ENCODE measurements around the gene SPINDOC.
A peak's percentile ranks its signal among the peaks of the same experiment; 100 is the strongest.
"Not testable (repeated sequence)": the region's sequence is repeated elsewhere in the genome, so short reads cannot be mapped to it uniquely, and the experiment has no call there.

SPINDOC gene

GRCh38 chr11:63813035-63813562, at the start of gene SPINDOC:
Gene SPINDOC, plus strand, starts transcription at chr11:63813456. Its CDS starts 231 bp downstream, at chr11:63813687.
- DNase-seq (ENCODE audit: low spot score) = peak; percentile 98

DNA sequence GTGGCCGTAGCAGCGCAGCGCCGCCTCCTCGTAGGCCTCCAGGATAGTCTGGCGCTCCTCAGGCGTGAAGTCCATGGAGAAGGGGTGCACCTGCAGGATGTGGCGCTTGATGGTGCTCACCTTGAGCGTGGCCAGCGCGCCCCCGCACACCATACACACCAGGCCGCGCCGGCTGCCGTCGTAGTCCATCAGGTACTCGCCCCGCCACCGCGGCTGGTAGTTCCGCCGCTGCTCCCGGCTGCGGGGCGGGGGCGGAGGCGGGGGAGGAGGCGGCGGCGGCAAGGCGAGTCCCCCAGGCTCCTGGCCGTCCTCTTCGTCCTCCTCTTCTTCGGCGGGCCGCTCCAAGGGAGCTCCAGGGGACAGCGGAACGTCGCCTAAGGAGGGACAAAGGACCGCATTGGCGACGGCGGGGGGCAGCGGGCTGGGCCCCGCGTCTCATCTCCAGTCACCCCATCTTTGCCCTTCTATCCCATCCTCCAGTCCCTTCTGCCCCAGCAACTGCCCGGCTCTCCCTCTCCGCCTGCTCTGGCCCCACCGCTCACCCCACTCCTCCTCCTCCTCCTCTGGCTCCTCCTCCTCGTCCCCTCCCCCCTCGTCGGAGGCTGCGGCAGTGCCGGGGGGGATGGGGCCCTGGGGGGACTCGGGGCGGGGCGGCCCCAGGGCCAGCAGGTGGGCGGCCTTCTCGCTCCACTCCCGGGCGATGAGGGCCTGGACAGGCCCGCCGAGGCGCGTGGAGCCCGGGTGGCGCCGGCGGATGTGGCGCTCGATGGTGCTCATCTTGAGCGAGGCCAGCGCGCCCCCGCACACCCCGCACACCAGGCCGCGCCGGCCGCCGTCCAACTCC, 49.5 kb upstream of the SPINDOC start:
- no peak for DNase-seq (ENCODE audit: low spot score)

DNA sequence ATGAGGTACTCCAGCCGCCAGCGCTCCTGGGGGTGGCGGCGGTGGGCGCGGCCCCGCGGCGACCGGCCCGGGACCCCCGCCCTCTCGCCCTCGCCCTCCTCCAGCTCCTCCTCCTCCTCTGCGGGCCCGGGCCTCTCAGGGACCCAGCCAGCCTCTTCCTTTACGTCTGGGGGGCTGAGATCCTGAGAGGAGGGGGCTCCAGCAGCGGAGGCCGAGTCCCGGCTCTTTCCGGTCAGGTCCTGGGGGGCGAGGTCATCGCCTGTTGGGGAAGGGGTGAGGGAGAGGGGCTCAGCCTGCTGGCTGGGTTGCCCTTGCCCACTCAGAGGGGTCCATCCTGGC, 48.9 kb upstream of the SPINDOC start:
- DNase-seq (ENCODE audit: low spot score) = no peak

DNA sequence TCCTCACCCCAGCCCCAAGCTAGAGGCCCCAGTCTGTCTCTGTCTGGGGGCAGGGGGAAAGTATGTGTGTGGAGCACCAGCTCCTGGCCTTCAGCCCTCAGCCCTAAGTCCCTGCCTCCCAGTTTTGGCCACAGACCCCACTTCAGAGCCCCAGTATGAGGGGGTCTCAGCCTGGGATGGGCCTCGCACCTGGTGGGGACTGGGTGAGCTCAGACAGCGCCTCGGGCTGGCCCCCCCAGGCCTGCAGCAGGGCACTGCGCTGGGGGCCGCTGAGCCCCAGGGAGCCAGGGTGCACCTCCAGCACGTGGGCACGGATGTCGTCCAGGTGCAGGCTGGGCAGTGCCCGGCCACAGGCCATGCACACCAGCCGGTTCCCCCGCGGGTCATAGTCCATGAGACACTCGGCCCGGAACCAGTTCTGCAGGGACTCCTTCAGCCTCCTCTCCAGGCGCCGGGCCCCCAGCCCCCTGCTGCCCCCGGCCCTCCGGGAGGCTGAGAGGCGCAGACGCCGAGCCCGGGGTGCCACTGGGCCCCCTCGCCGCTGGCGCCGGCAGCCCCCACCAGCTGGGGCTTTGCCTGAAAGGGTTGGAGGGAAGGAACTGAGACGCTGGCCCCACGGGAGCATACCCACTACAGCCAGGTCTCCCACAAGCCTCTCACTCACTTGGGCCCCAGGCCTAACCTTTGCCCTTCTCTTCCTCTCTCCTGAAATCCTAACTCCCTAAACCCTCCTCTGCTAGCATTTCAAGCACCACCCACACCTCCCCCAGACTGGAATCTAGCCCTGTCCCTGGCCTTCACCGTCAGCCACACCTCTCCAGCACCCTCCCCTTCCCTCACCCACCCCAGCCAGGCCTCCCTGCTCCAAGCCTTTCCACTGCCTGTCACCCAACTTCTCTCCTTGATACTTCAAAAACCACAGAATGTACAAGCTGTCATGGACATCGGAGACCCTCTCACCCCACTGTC, 48.3 kb upstream of the SPINDOC start:
- DNase-seq (ENCODE audit: low spot score) = no peak

GRCh38 chr11:63765688-63766241, 47.5 kb upstream of the SPINDOC start:
- DNase-seq (ENCODE audit: low spot score) = no peak

GRCh38 chr11:63766531-63767235, 46.6 kb upstream of the SPINDOC start:
- DNase-seq (ENCODE audit: low spot score) = no peak

DNA sequence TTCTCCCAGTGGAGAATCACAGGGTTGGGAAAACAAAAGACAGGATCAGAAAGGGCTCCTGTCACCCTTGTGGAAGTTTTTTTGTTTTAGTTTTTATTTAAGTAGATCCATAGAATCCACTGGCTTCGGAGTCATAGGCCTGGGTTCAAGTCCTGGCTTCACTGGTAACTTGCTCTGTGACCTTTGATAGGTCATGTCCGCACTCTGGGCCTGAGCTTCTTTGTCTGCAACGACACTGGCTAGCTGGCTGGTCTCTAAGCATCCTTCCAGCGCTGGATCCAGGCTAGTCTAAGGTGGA, 46.0 kb upstream of the SPINDOC start:
- DNase-seq (ENCODE audit: low spot score) = no peak

DNA sequence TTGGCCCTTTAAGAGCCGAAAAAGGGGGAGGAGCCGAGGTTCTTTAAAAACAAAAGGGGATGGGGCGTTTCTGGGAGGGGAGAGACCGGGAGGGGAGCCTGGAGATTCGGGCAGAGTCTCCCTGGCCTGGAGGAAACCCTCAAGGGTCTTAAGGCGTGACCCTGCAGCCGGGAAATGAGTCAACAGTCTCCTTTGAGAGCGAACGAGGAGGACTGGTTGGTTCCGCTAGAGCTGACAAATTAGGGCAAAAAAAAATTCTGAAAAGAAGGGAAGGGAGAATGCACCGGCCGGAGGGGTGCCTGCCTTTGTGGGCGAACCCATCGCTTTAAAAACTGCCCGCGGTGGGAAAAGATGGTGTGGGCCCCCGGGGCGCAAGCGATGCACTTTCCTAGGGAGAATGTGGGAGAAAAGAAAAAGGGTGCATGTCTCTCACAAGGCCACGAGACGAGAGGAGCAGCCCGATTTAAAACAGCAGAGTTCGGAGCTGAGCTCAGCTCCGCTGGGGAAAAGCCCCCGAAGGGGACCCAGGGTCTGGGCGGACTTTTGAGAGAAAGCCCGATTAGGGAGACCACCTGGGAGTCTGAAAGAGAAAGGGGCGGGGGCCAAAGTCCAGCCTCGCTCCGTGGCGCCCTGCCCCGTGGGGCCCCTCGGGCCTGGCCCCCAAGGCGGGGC, 45.6 kb upstream of the SPINDOC start:
- DNase-seq (ENCODE audit: low spot score) = peak; percentile 88

GRCh38 chr11:63768237-63769041, 44.8 kb upstream of the SPINDOC start, which contains the start of gene ZFTA:
Gene ZFTA, minus strand, starts transcription at chr11:63768775. Its CDS starts 153 bp downstream, at chr11:63768622.
- peak; percentile 93 for DNase-seq (ENCODE audit: low spot score)

GRCh38 chr11:63769042-63769713, 44.1 kb upstream of the SPINDOC start:
- peak; percentile 93 for DNase-seq (ENCODE audit: low spot score)

GRCh38 chr11:63769714-63770455, 43.4 kb upstream of the SPINDOC start:
- no peak for DNase-seq (ENCODE audit: low spot score)

GRCh38 chr11:63770763-63771162, 42.5 kb upstream of the SPINDOC start:
- DNase-seq (ENCODE audit: low spot score) = no peak

GRCh38 chr11:63771741-63772318, 41.4 kb upstream of the SPINDOC start:
- not testable (repeated sequence) for DNase-seq (ENCODE audit: low spot score)

DNA sequence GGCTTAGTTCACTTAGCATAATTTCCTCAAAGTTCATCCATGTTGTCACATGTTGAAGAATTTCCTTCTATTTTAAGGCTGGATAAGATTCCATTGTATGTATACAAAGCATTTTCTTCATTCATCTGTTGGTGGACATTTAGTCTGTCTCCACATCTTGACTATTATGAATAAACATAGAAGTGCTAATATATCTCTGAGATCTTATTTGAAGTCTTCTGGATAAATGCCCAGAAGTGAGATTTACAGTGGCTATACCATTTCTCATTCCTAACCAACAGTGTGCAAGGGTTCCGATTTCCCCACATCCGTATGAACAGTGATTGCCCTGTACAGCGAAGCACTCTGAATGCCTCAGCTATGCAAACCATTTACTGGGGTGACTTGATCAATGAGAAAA, 38.1 kb upstream of the SPINDOC start:
- no peak for DNase-seq (ENCODE audit: low spot score)

DNA sequence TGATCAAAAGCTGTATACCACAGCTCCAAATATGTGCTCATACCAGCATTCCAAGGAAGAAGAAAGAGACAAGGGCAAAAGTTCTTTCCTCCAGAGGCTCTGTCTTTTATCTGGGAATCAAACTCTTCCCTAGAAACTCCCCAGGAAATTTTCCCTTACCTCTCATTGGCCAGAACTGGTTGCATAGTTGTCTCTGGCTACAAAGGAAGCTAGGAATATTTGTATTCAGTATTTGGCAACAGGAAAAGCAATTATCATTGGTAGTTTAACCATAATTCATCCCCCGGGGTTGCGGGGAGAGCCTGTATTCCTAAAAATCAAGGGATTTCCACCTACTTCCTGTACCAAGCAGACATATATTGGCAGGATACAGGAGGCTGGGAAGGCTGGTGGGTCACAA, 34.2 kb upstream of the SPINDOC start:
- peak; percentile 31 for DNase-seq (ENCODE audit: low spot score)

DNA sequence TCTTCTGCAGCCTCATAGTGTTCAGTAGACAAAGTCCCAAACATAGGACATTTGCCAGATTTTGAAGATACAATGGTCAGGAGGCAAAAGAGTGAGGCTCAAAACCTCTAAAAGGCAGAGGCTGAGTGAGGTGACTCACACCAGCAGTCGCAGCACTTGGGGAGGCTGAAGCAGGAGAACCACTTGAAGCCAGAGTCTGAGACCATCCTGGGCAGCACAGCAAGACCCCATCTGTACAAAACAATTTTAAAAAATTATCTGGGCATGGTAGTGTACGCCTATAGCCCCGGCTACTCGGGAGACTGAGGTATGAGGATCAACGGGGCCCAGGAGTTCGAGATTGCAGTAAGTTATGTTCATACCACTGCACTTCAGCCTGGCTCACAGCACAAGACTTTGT, 30.5 kb upstream of the SPINDOC start:
- DNase-seq (ENCODE audit: low spot score) = no peak

DNA sequence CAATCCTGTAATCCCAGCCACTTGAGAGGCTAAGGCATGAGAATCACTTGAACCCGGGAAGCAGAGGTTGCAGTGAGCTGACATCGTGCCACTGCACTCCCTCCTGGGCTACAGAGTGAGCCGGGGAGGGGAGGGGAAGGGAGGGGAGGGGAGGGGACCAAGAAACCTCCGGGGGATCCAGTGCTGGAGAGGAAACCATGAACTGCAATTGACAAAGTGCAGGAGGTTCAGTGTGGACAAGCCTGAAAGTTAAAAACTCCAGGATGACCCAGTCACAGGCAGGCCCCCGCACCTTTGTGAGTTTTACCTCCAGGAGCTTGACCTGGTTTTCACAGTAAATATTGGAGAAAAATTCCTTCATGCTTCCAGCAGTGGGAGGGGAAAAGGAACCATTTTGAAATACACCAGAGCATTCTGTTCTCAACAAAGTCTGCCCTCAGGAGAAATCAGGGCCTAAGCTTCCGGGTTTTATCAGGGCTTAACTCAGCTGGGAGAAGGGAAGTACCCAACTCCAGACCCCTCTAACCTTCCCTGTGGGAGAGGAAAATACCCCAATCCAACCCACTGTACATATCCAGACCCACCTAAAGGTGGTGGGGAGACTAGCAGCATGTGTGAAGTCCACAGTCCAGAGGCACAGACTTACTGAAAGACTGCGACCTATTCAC, 29.2 kb upstream of the SPINDOC start:
- DNase-seq (ENCODE audit: low spot score) = peak; percentile 1

- DNase-seq (ENCODE audit: low spot score) = no peak
Observed at GRCh38 chr11:63785823-63786222, 27.4 kb upstream of the SPINDOC start.
